DOHH2 (cell line): ENCODE measurements around the gene DOK6.

Source experiments
- CTCF ChIP-seq: fragments of 200-600 bp; sonication (generic); IDR thresholded peaks from one replicate; pipeline ENCODE4 v1.5.1; 2014; ENCODE audit warnings: antibody characterized with exemption, mild to moderate bottlenecking, low read depth, low read length; ENCODE audit not compliant: poor library complexity, severe bottlenecking
- EZH2phosphoT487 ChIP-seq: fragments of 200-600 bp; sonication (generic); IDR thresholded peaks from 2 replicates; pipeline ENCODE4 v1.6.1; 2017; ENCODE audit warnings: borderline replicate concordance, mild to moderate bottlenecking, antibody characterized with exemption, low read length, moderate library complexity, mixed read lengths

GRCh38 chr18:69559604-69560003 is 158.9 kb downstream of the DOK6 start:
- TF ChIP-seq CTCF (no peak), EZH2phosphoT487 (no peak)
